Islet of Langerhans (tissue), 1 donor: ENCODE measurements around the gene ZDHHC19.
"Not testable (repeated sequence)": the region's sequence is repeated elsewhere in the genome, so short reads cannot be mapped to it uniquely, and the experiment has no call there.

Experiments used
- FAIRE-seq: peaks from one replicate; lab custom pipeline; 2011; peaks lifted over from hg19 to GRCh38; lab: Jason Lieb, UNC

Gene ZDHHC19

GRCh38 chr3:196210673-196211556 is at the start of gene ZDHHC19:
TSS of gene ZDHHC19 (minus strand) at chr3:196211400. CDS start at chr3:196211315, 85 bp downstream.
- no peak for FAIRE-seq

GRCh38 chr3:196260784-196261183 is 49.6 kb upstream of the ZDHHC19 start:
- no peak for FAIRE-seq

GRCh38 chr3:196255776-196256175 is 44.6 kb upstream of the ZDHHC19 start:
- FAIRE-seq, result no peak

GRCh38 chr3:196254376-196255283 is 43.4 kb upstream of the ZDHHC19 start:
- FAIRE-seq, result no peak

GRCh38 chr3:196251918-196252317 is 40.7 kb upstream of the ZDHHC19 start:
- FAIRE-seq, result no peak

- no peak for FAIRE-seq
Measured at GRCh38 chr3:196246612-196247308, 35.6 kb upstream of the ZDHHC19 start.

GRCh38 chr3:196244166-196244565 is 33.0 kb upstream of the ZDHHC19 start:
- not testable (repeated sequence) for FAIRE-seq

- FAIRE-seq, result no peak
Measured at GRCh38 chr3:196241704-196242103, 30.5 kb upstream of the ZDHHC19 start.

- FAIRE-seq, result no peak
Measured at GRCh38 chr3:196240424-196240823, 29.2 kb upstream of the ZDHHC19 start.

GRCh38 chr3:196238612-196239560 is 27.7 kb upstream of the ZDHHC19 start:
- no peak for FAIRE-seq

GRCh38 chr3:196237203-196237602 is 26.0 kb upstream of the ZDHHC19 start:
- no peak for FAIRE-seq

- no peak for FAIRE-seq
Measured at GRCh38 chr3:196236223-196236622, 25.0 kb upstream of the ZDHHC19 start.

- no peak for FAIRE-seq
Measured at GRCh38 chr3:196235452-196236122, 24.4 kb upstream of the ZDHHC19 start.

GRCh38 chr3:196232882-196233251 is 21.7 kb upstream of the ZDHHC19 start:
- no peak for FAIRE-seq

GRCh38 chr3:196232154-196232881 is 21.1 kb upstream of the ZDHHC19 start:
- FAIRE-seq, result no peak

GRCh38 chr3:196227629-196228493 is 16.7 kb upstream of the ZDHHC19 start:
- no peak for FAIRE-seq

GRCh38 chr3:196227121-196227561 is 15.9 kb upstream of the ZDHHC19 start:
- FAIRE-seq, result no peak

GRCh38 chr3:196225763-196226364 is 14.7 kb upstream of the ZDHHC19 start:
- FAIRE-seq, result no peak
